CD4-positive, alpha-beta T cell treated with Interleukin-17A for 1 hour (primary cell): Measurements from ENCODE around the gene RPL31.
A peak's percentile ranks its signal among the peaks of the same experiment; 100 is the strongest.

Source experiments
- DNase-seq: peaks from one replicate; pipeline ENCODE4 v3.0.0-alpha.2; 2020

RPL31 gene

GRCh38 chr2:100976061-100976460 is 26.0 kb upstream of the RPL31 start:
- no peak for DNase-seq

GRCh38 chr2:100976645-100977391 is 25.3 kb upstream of the RPL31 start:
- no peak for DNase-seq

GRCh38 chr2:100977511-100977910 is 24.6 kb upstream of the RPL31 start:
- DNase-seq = no peak

- DNase-seq = no peak
Observed at GRCh38 chr2:100978582-100979191, 23.4 kb upstream of the RPL31 start.

- no peak for DNase-seq
Observed at GRCh38 chr2:100980046-100980445, 22.0 kb upstream of the RPL31 start.

- DNase-seq = no peak
Observed at GRCh38 chr2:100981011-100981410, 21.1 kb upstream of the RPL31 start.

- DNase-seq = no peak
Observed at GRCh38 chr2:100982431-100982861, 19.6 kb upstream of the RPL31 start.

- DNase-seq = no peak
Observed at GRCh38 chr2:100983201-100983600, 18.9 kb upstream of the RPL31 start.

- DNase-seq = no peak
Observed at GRCh38 chr2:100983684-100984310, 18.3 kb upstream of the RPL31 start.

GRCh38 chr2:100984892-100985307 is 17.2 kb upstream of the RPL31 start:
- peak; percentile 77 for DNase-seq

- no peak for DNase-seq
Observed at GRCh38 chr2:100986157-100986556, 15.9 kb upstream of the RPL31 start.

- DNase-seq = no peak
Observed at GRCh38 chr2:100987536-100987935, 14.6 kb upstream of the RPL31 start.

GRCh38 chr2:100987974-100988373 is 14.1 kb upstream of the RPL31 start:
- no peak for DNase-seq

GRCh38 chr2:100988630-100989417 is 13.3 kb upstream of the RPL31 start:
- DNase-seq = no peak

GRCh38 chr2:100989666-100990065 is 12.4 kb upstream of the RPL31 start:
- DNase-seq = no peak

- no peak for DNase-seq
Observed at GRCh38 chr2:100990166-100990565, 11.9 kb upstream of the RPL31 start.

GRCh38 chr2:100990650-100991403 is 11.3 kb upstream of the RPL31 start:
- DNase-seq = no peak

GRCh38 chr2:100991404-100991773 is 10.7 kb upstream of the RPL31 start:
- no peak for DNase-seq

- DNase-seq = no peak
Observed at GRCh38 chr2:100992262-100992661, 9.8 kb upstream of the RPL31 start.

GRCh38 chr2:100993294-100993693 is 8.8 kb upstream of the RPL31 start:
- DNase-seq = no peak

GRCh38 chr2:100995309-100996075 is 6.6 kb upstream of the RPL31 start:
- DNase-seq = no peak
